Kidney (tissue), 14 donors: ENCODE measurements around the gene MB21D2. TPM values are rescaled to one million over a fixed set of nuclear protein-coding genes. Genes with fewer than 3 reads are reported as not detected.
A peak's percentile ranks its signal among the peaks of the same experiment; 100 is the strongest.

ENCODE experiments used
- DNase-seq, 5 donors: peaks; one replicate each; pipeline ENCODE4 v3.0.0-alpha.2; 2013 to 2020
- FAIRE-seq: peaks from 2 replicates; lab custom pipeline; 2012; peaks lifted over from hg19 to GRCh38; lab: Jason Lieb, UNC
- H3K27ac ChIP-seq, 2 donors: one replicate each; pipeline ENCODE4 v1.7.0; 2013; ENCODE audit warnings: low read depth in 2 of 2, low read length in 2 of 2, inconsistent platforms in 1 of 2
- H3K27me3 ChIP-seq: one replicate; pipeline ENCODE4 v1.7.1; 2013; ENCODE audit warnings: low read length, inconsistent platforms; ENCODE audit not compliant: control insufficient read depth, insufficient read depth
- H3K36me3 ChIP-seq, 3 donors: one replicate each; pipeline versions ENCODE4 v1.7.0 to v1.7.1; 2013; ENCODE audit warnings: low read length in 3 of 3, control low read depth in 1 of 3, inconsistent platforms in 1 of 3; ENCODE audit not compliant: insufficient read depth in 3 of 3, control insufficient read depth in 2 of 3
- H3K4me1 ChIP-seq, 3 donors: one replicate each; pipeline versions ENCODE4 v1.7.0 to v1.7.1; 2013; ENCODE audit warnings: low read length in 3 of 3, inconsistent platforms in 1 of 3, low read depth in 1 of 3; ENCODE audit not compliant: control insufficient read depth in 2 of 3, insufficient read depth in 2 of 3
- H3K4me3 ChIP-seq, 3 donors: one replicate each; pipeline versions ENCODE4 v1.7.0 to v1.8.1; 2013; ENCODE audit warnings: low read length in 3 of 3, control low read depth in 1 of 3, inconsistent platforms in 1 of 3
- H3K9ac ChIP-seq, 3 donors: one replicate each; pipeline versions ENCODE4 v1.7.0 to v1.7.1; 2013; ENCODE audit warnings: low read length in 3 of 3, control low read depth in 1 of 3, inconsistent platforms in 1 of 3
- H3K9me3 ChIP-seq, 3 donors: one replicate each; pipeline versions ENCODE4 v1.7.0 to v1.7.1; 2013; ENCODE audit warnings: low read length in 3 of 3, control low read depth in 1 of 3, inconsistent platforms in 1 of 3; ENCODE audit not compliant: control insufficient read depth in 2 of 3, insufficient read depth in 1 of 3
- CTCF ChIP-seq: IDR thresholded peaks from 3 replicates; pipeline ENCODE4 v1.5.1; 2012; ENCODE audit warnings: mild to moderate bottlenecking, moderate library complexity, borderline replicate concordance; ENCODE audit not compliant: insufficient read depth; ENCODE audit errors: extremely low read depth
- intact Hi-C: fragments of 100-400 bp; cut with DNase I; formaldehyde crosslinking; loops from one replicate; pipeline ENCODE4 v1.11.1; 2022
- polyA plus RNA-seq: library from polyadenylated mRNA; stranded (reverse); fragments of 350-450 nt; fragmentation: Illumina TruSeq; extraction: RNeasy Lipid Tissue Mini Kit (QIAGEN cat#74804); gene quantifications from one replicate; pipeline ENCODE4 v1.2.3, GENCODE V29; 2014; ENCODE audit warnings: low read depth, low replicate concordance; ENCODE audit not compliant: insufficient read depth
- total RNA-seq: library from RNA; stranded (reverse); fragmentation: NEBNext Ultra II Directional; extraction: Animal tissue kit (Norgen Biotek cat#: 25700); gene quantifications from one replicate; pipeline ENCODE4 v1.2.1, GENCODE V29; 2021
- donor health status: control.
- donor health status: control.
- donor health status: control.
- donor health status: control.
- donor health status: control.
- donor health status: DM: yes; HTN: yes; CAD: no.
- donor health status: Normal renal cell carcinoma (clear cell type).

Gene MB21D2
- total and polyA plus RNA-seq, 2 donors from 2014 or later = 3.2 to 3.9 TPM

GRCh38 chr3:192958219-192958872, 40.7 kb upstream of the MB21D2 start:
- DNase-seq (no peak), FAIRE-seq (no peak)
- intact Hi-C loops = no loop called here

GRCh38 chr3:192957441-192958021, 39.9 kb upstream of the MB21D2 start:
- peak in 1 of 5 donors; percentile 7 for DNase-seq
- Histone ChIP-seq H3K27ac (peak overlapping the region; percentile 27 to 51), H3K4me3 (no peak overlapping the region), H3K36me3 (no peaks in the 10 kb centered on the region), H3K9me3 (no peaks in the 10 kb centered on the region), H3K9ac (no peak overlapping the region), H3K4me1 (no peaks in the 10 kb centered on the region), H3K27me3 (no peaks in the 10 kb centered on the region)
- intact Hi-C loops = no loop called here
- FAIRE-seq = no peak
- TF ChIP-seq CTCF = no peak

More at GRCh38 chr3:192958219-192958872, 40.7 kb upstream of the MB21D2 start:
- Histone ChIP-seq H3K4me3 (no peak overlapping the region), H3K36me3 (no peaks in the 10 kb centered on the region), H3K9me3 (no peaks in the 10 kb centered on the region), H3K27ac (peak overlapping the region; percentile 27 to 69), H3K27me3 (no peaks in the 10 kb centered on the region), H3K4me1 (no peaks in the 10 kb centered on the region), H3K9ac (no peak overlapping the region)
- TF ChIP-seq CTCF = no peak

- no peak overlapping the region for H3K27ac ChIP-seq
- FAIRE-seq = no peak
- no peak for DNase-seq
These were observed 36.3 kb upstream of the MB21D2 start for GRCh38 chr3:192953926-192954325.

More at GRCh38 chr3:192953926-192954325, 36.3 kb upstream of the MB21D2 start:
- no peak for TF ChIP-seq CTCF
- no peak overlapping the region for H3K9ac ChIP-seq
- no peak overlapping the region for H3K4me3 ChIP-seq
- no peaks in the 10 kb centered on the region for H3K4me1 ChIP-seq
- H3K36me3 ChIP-seq = no peaks in the 10 kb centered on the region
- intact Hi-C loops = no loop called here
- H3K27me3 ChIP-seq = no peaks in the 10 kb centered on the region
- H3K9me3 ChIP-seq = no peaks in the 10 kb centered on the region
